ENCODE data around the gene NUMBL. TPM values are rescaled to one million over a fixed set of nuclear protein-coding genes. Genes with fewer than 3 reads are reported as not detected.

NUMBL gene
- total RNA-seq, 1 donor from 2014 or later: 69.1 TPM

GRCh38 chr19:40689339-40690049 is 957 bp downstream of the NUMBL start:
- no peak for DNase-seq

GRCh38 chr19:40688987-40689338 is 1.5 kb downstream of the NUMBL start:
- no peak for DNase-seq

GRCh38 chr19:40688309-40688708 is 2.1 kb downstream of the NUMBL start:
- no peak for DNase-seq

GRCh38 chr19:40687525-40688016 is 2.9 kb downstream of the NUMBL start:
- DNase-seq: peak; percentile 87

GRCh38 chr19:40686882-40687524 is 3.4 kb downstream of the NUMBL start:
- DNase-seq: no peak

GRCh38 chr19:40685563-40685962 is 4.9 kb downstream of the NUMBL start:
- no peak for DNase-seq

- DNase-seq: no peak
Observed at GRCh38 chr19:40685016-40685526, 5.4 kb downstream of the NUMBL start.

GRCh38 chr19:40684280-40684679 is 6.2 kb downstream of the NUMBL start:
- DNase-seq: no peak

GRCh38 chr19:40683437-40683836 is 7.0 kb downstream of the NUMBL start:
- DNase-seq: no peak

- no peak for DNase-seq
Observed at GRCh38 chr19:40682431-40682964, 8.0 kb downstream of the NUMBL start.

GRCh38 chr19:40681039-40681438 is 9.4 kb downstream of the NUMBL start:
- DNase-seq: no peak

- DNase-seq: no peak
Observed at GRCh38 chr19:40677156-40677555, 13.3 kb downstream of the NUMBL start.

GRCh38 chr19:40674291-40674690 is 16.2 kb downstream of the NUMBL start:
- DNase-seq: no peak

- DNase-seq: no peak
Observed at GRCh38 chr19:40673397-40673796, 17.1 kb downstream of the NUMBL start.

GRCh38 chr19:40672573-40673299 is 17.7 kb downstream of the NUMBL start:
- no peak for DNase-seq

GRCh38 chr19:40672038-40672437 is 18.4 kb downstream of the NUMBL start:
- DNase-seq: no peak

- no peak for DNase-seq
Observed at GRCh38 chr19:40671404-40671803, 19.0 kb downstream of the NUMBL start.

- DNase-seq: no peak
Observed at GRCh38 chr19:40668991-40669614, 21.3 kb downstream of the NUMBL start.

GRCh38 chr19:40667602-40668001 is 22.8 kb downstream of the NUMBL start:
- no peak for DNase-seq

GRCh38 chr19:40666803-40667438 is 23.5 kb downstream of the NUMBL start:
- no peak for DNase-seq

Measured in tongue (tissue), 2 donors.